ENCODE data around the gene ZFYVE28.

ZFYVE28 gene

GRCh38 chr4:2395038-2395437, 23.4 kb downstream of the ZFYVE28 start:
- no peak for DNase-seq (ENCODE audit: low read depth)
- TF ChIP-seq CTCF (IDR thresholded peaks at IDR 0.05; ENCODE audit: insufficient read depth, low read depth, low read length, missing control alignments), result no peak
- no peak overlapping the region for H3K4me3 ChIP-seq (ENCODE audit: low read length)

GRCh38 chr4:2394528-2394927, 23.9 kb downstream of the ZFYVE28 start:
- H3K4me3 ChIP-seq (ENCODE audit: low read length), result no peak overlapping the region
- no peak for DNase-seq (ENCODE audit: low read depth)
- TF ChIP-seq CTCF (IDR thresholded peaks at IDR 0.05; ENCODE audit: insufficient read depth, low read depth, low read length, missing control alignments), result no peak

GRCh38 chr4:2393353-2394270, 24.8 kb downstream of the ZFYVE28 start:
- peak; percentile 24 for DNase-seq (ENCODE audit: low read depth)
- TF ChIP-seq CTCF (IDR thresholded peaks at IDR 0.05; ENCODE audit: insufficient read depth, low read depth, low read length, missing control alignments), result no peak
- H3K4me3 ChIP-seq (ENCODE audit: low read length), result no peak overlapping the region

DNA sequence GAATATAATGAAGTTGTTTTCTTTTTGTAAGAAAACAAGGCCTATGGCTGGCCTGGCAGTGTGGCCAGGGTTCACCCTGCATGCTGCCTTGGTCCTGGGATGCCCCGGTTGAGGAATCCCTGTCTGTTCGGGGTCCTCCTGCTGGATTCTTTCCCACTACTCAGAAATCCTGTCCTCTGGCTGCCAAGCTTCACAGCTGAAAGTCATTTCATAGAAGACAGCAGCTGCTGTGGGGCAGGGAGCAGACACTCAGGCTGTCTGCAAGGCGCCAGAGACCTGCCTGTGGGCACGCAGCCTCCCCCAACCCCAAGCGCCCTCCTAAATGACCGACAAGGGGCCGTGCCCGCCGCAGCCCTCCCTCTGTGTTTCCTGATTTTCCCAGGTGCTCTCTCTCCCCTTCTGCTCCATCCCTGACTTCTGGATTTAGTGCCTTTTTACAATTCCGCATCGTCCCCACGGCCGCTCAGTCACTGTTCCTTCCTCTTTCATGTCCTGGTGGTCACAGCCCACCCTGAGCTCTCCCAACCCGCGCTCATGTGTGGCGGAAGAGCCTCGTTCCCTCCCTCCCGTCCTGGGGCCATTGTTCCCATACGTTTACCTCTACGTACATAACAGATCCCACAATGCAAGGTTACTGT, 27.5 kb downstream of the ZFYVE28 start:
- DNase-seq (ENCODE audit: low read depth), result no peak
- no peak overlapping the region for H3K4me3 ChIP-seq (ENCODE audit: low read length)
- TF ChIP-seq CTCF (IDR thresholded peaks at IDR 0.05; ENCODE audit: insufficient read depth, low read depth, low read length, missing control alignments), result no peak

- H3K4me3 ChIP-seq (ENCODE audit: low read length), result no peak overlapping the region
- no peak for DNase-seq (ENCODE audit: low read depth)
- no peak for TF ChIP-seq CTCF (IDR thresholded peaks at IDR 0.05; ENCODE audit: insufficient read depth, low read depth, low read length, missing control alignments)
Measured at GRCh38 chr4:2390146-2390545, 28.3 kb downstream of the ZFYVE28 start.

DNA sequence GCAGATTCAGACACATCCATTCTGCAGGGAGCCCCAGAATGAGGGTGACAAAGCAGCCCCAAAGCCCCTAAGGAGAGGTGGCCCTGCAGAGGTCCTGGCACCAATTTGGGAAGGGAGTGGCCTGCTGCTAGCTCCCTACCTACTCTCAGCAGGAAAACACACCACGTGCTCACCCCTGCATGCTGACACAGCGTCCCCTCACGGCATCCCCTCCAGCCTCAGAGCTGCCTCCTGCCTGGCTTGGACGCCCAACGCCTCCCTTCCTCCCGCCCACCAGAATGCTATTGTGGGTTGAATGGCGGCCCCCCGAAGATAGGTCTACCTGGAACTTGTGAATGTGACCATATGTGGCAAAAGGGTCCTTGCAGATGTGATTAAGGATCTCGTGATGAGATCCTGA, 28.8 kb downstream of the ZFYVE28 start:
- DNase-seq (ENCODE audit: low read depth), result no peak
- TF ChIP-seq CTCF (IDR thresholded peaks at IDR 0.05; ENCODE audit: insufficient read depth, low read depth, low read length, missing control alignments), result no peak
- no peak overlapping the region for H3K4me3 ChIP-seq (ENCODE audit: low read length)
